ENCODE data around the gene AIF1L. TPM values are rescaled to one million over a fixed set of nuclear protein-coding genes. Genes with fewer than 3 reads are reported as not detected.
"Not testable (repeated sequence)": the region's sequence is repeated elsewhere in the genome, so short reads cannot be mapped to it uniquely, and the experiment has no call there.

Gene AIF1L
- total RNA-seq, 1 donor from 2014 or later, result 16.3 TPM

- TF ChIP-seq, protein P1, sequence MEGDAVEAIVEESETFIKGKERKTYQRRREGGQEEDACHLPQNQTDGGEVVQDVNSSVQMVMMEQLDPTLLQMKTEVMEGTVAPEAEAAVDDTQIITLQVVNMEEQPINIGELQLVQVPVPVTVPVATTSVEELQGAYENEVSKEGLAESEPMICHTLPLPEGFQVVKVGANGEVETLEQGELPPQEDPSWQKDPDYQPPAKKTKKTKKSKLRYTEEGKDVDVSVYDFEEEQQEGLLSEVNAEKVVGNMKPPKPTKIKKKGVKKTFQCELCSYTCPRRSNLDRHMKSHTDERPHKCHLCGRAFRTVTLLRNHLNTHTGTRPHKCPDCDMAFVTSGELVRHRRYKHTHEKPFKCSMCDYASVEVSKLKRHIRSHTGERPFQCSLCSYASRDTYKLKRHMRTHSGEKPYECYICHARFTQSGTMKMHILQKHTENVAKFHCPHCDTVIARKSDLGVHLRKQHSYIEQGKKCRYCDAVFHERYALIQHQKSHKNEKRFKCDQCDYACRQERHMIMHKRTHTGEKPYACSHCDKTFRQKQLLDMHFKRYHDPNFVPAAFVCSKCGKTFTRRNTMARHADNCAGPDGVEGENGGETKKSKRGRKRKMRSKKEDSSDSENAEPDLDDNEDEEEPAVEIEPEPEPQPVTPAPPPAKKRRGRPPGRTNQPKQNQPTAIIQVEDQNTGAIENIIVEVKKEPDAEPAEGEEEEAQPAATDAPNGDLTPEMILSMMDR (IDR thresholded peaks at IDR 0.05; ENCODE audit: unreplicated experiment), result no peak
- Mint-ChIP-seq H3K4me1 (ENCODE audit: unreplicated experiment) (no peaks in the 10 kb centered on the region), H3K9me3 (ENCODE audit: unreplicated experiment) (no peaks in the 10 kb centered on the region), H3K36me3 (ENCODE audit: low read depth, unreplicated experiment) (no peaks in the 10 kb centered on the region), H3K27ac (ENCODE audit: unreplicated experiment) (no peak overlapping the region), H3K4me3 (ENCODE audit: unreplicated experiment) (no peak overlapping the region), H3K27me3 (ENCODE audit: unreplicated experiment) (peaks cover 4% of the 10 kb centered on the region)
- no peak for DNase-seq (ENCODE audit: low spot score)
These were observed 15.0 kb downstream of the AIF1L start for GRCh38 chr9:131111186-131111853.

DNA sequence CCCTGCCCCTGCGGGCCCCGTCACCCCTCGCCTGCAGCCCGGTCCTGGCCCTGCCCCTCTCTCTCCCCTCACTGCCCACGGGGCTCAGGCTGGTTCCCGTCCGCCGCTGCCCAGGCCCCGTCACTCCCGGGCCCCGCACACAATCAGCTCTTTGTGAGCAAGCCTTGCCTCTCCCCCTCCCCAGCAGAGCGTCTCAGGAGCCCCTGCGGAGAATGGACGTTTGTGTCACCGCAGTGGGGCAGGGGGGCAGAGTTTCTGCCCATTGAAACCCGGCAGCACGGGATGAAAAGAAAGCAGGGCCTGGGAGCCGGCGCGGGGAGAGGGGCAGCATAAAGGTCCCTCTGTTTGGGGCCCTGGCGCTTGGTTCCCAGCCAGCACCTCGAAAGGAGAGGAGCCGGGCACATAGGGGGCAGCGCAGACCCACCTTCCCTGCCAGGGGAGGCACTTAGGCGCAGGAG, 15.6 kb downstream of the AIF1L start:
- no peaks in the 10 kb centered on the region for H3K9me3 Mint-ChIP-seq (ENCODE audit: unreplicated experiment)
- TF ChIP-seq, protein P1 (IDR thresholded peaks at IDR 0.05; ENCODE audit: unreplicated experiment), result no peak
- no peak for DNase-seq (ENCODE audit: low spot score)
- peaks cover 4% of the 10 kb centered on the region for H3K4me1 Mint-ChIP-seq (ENCODE audit: unreplicated experiment)
- no peak overlapping the region for H3K4me3 Mint-ChIP-seq (ENCODE audit: unreplicated experiment)
- no peak overlapping the region for H3K27ac Mint-ChIP-seq (ENCODE audit: unreplicated experiment)
- no peaks in the 10 kb centered on the region for H3K36me3 Mint-ChIP-seq (ENCODE audit: low read depth, unreplicated experiment)
- H3K27me3 Mint-ChIP-seq (ENCODE audit: unreplicated experiment), result no peaks in the 10 kb centered on the region

GRCh38 chr9:131112374-131113154, 16.2 kb downstream of the AIF1L start:
- no peaks in the 10 kb centered on the region for H3K36me3 Mint-ChIP-seq (ENCODE audit: low read depth, unreplicated experiment)
- no peaks in the 10 kb centered on the region for H3K27me3 Mint-ChIP-seq (ENCODE audit: unreplicated experiment)
- peaks cover 11% of the 10 kb centered on the region for H3K4me1 Mint-ChIP-seq (ENCODE audit: unreplicated experiment)
- H3K27ac Mint-ChIP-seq (ENCODE audit: unreplicated experiment), result no peak overlapping the region
- no peaks in the 10 kb centered on the region for H3K9me3 Mint-ChIP-seq (ENCODE audit: unreplicated experiment)
- no peak for DNase-seq (ENCODE audit: low spot score)
- no peak overlapping the region for H3K4me3 Mint-ChIP-seq (ENCODE audit: unreplicated experiment)
- TF ChIP-seq, protein P1 (IDR thresholded peaks at IDR 0.05; ENCODE audit: unreplicated experiment), result no peak

DNA sequence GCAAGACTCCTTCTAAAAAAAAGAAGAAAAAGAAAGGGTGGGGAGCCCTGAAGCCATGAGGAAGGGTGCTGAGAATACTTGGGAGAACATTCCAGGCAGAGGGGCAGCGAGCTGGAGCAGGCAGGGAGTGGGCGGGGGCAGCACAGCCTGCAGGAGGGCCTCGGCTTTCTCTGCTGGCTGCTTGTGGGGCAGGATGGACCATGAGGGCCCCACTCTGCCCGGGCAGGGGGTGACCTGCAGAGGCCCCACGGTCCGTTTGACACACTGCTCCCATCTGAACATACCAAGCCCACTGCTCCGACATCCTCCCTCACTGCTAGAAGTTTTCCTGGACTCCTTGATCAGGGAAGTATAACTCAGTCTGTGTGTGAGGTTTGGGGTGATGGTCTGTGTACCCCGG, 17.3 kb downstream of the AIF1L start:
- Mint-ChIP-seq H3K4me1 (ENCODE audit: unreplicated experiment) (peaks cover 11% of the 10 kb centered on the region), H3K9me3 (ENCODE audit: unreplicated experiment) (no peaks in the 10 kb centered on the region), H3K4me3 (ENCODE audit: unreplicated experiment) (no peak overlapping the region), H3K27ac (ENCODE audit: unreplicated experiment) (no peak overlapping the region), H3K36me3 (ENCODE audit: low read depth, unreplicated experiment) (no peaks in the 10 kb centered on the region), H3K27me3 (ENCODE audit: unreplicated experiment) (peaks cover 2% of the 10 kb centered on the region)
- TF ChIP-seq, protein P1 (IDR thresholded peaks at IDR 0.05; ENCODE audit: unreplicated experiment), result no peak
- DNase-seq (ENCODE audit: low spot score), result no peak

GRCh38 chr9:131114084-131114535, 17.8 kb downstream of the AIF1L start:
- no peak overlapping the region for H3K27ac Mint-ChIP-seq (ENCODE audit: unreplicated experiment)
- H3K4me3 Mint-ChIP-seq (ENCODE audit: unreplicated experiment), result no peak overlapping the region
- peaks cover 11% of the 10 kb centered on the region for H3K4me1 Mint-ChIP-seq (ENCODE audit: unreplicated experiment)
- DNase-seq (ENCODE audit: low spot score), result no peak
- H3K27me3 Mint-ChIP-seq (ENCODE audit: unreplicated experiment), result peaks cover 2% of the 10 kb centered on the region
- TF ChIP-seq, protein P1 (IDR thresholded peaks at IDR 0.05; ENCODE audit: unreplicated experiment), result no peak
- H3K36me3 Mint-ChIP-seq (ENCODE audit: low read depth, unreplicated experiment), result no peaks in the 10 kb centered on the region
- H3K9me3 Mint-ChIP-seq (ENCODE audit: unreplicated experiment), result no peaks in the 10 kb centered on the region

GRCh38 chr9:131115360-131115742, 19.0 kb downstream of the AIF1L start:
- not testable (repeated sequence) for H3K27me3 Mint-ChIP-seq (ENCODE audit: unreplicated experiment); H3K36me3 Mint-ChIP-seq (ENCODE audit: low read depth, unreplicated experiment); H3K4me3 Mint-ChIP-seq (ENCODE audit: unreplicated experiment); H3K27ac Mint-ChIP-seq (ENCODE audit: unreplicated experiment); DNase-seq (ENCODE audit: low spot score); H3K9me3 Mint-ChIP-seq (ENCODE audit: unreplicated experiment)
- H3K4me1 Mint-ChIP-seq (ENCODE audit: unreplicated experiment), result peaks cover 11% of the 10 kb centered on the region
